Measurements from ENCODE around the gene ANK3.

- TF ChIP-seq CTCF (IDR thresholded peaks at IDR 0.05) (no peak), POLR2A (IDR thresholded peaks at IDR 0.05) (no peak)
These were observed 150.4 kb downstream of the ANK3 start for GRCh38 chr10:60239228-60239627.
